ENCODE data around the gene VPS37D.

The VPS37D gene

GRCh38 chr7:73633844-73634243, 33.8 kb upstream of the VPS37D start:
- DNase-seq (ENCODE audit: low spot score) = no peak
- no peak overlapping the region for H3K27ac ChIP-seq
- TF ChIP-seq, protein P1, sequence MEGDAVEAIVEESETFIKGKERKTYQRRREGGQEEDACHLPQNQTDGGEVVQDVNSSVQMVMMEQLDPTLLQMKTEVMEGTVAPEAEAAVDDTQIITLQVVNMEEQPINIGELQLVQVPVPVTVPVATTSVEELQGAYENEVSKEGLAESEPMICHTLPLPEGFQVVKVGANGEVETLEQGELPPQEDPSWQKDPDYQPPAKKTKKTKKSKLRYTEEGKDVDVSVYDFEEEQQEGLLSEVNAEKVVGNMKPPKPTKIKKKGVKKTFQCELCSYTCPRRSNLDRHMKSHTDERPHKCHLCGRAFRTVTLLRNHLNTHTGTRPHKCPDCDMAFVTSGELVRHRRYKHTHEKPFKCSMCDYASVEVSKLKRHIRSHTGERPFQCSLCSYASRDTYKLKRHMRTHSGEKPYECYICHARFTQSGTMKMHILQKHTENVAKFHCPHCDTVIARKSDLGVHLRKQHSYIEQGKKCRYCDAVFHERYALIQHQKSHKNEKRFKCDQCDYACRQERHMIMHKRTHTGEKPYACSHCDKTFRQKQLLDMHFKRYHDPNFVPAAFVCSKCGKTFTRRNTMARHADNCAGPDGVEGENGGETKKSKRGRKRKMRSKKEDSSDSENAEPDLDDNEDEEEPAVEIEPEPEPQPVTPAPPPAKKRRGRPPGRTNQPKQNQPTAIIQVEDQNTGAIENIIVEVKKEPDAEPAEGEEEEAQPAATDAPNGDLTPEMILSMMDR (IDR thresholded peaks at IDR 0.05) = no peak
- no peak overlapping the region for H3K4me3 ChIP-seq

GRCh38 chr7:73635428-73636200, 32.0 kb upstream of the VPS37D start:
- Histone ChIP-seq H3K4me3 (no peak overlapping the region), H3K27ac (no peak overlapping the region)
- TF ChIP-seq, protein P1 (IDR thresholded peaks at IDR 0.05) = no peak
- no peak for DNase-seq (ENCODE audit: low spot score)

GRCh38 chr7:73638911-73639310, 28.7 kb upstream of the VPS37D start:
- H3K4me3 ChIP-seq = no peak overlapping the region
- DNase-seq (ENCODE audit: low spot score) = no peak
- H3K27ac ChIP-seq = no peak overlapping the region
- TF ChIP-seq, protein P1 (IDR thresholded peaks at IDR 0.05) = no peak

- DNase-seq (ENCODE audit: low spot score) = no peak
- Histone ChIP-seq H3K27ac (no peak overlapping the region), H3K4me3 (no peak overlapping the region)
- TF ChIP-seq, protein P1 (IDR thresholded peaks at IDR 0.05) = no peak
These were observed 24.8 kb upstream of the VPS37D start for GRCh38 chr7:73642834-73643233.

GRCh38 chr7:73644688-73645286, 22.8 kb upstream of the VPS37D start:
- H3K4me3 ChIP-seq = no peak overlapping the region
- DNase-seq (ENCODE audit: low spot score) = no peak
- TF ChIP-seq, protein P1 (IDR thresholded peaks at IDR 0.05) = no peak
- no peak overlapping the region for H3K27ac ChIP-seq

DNA sequence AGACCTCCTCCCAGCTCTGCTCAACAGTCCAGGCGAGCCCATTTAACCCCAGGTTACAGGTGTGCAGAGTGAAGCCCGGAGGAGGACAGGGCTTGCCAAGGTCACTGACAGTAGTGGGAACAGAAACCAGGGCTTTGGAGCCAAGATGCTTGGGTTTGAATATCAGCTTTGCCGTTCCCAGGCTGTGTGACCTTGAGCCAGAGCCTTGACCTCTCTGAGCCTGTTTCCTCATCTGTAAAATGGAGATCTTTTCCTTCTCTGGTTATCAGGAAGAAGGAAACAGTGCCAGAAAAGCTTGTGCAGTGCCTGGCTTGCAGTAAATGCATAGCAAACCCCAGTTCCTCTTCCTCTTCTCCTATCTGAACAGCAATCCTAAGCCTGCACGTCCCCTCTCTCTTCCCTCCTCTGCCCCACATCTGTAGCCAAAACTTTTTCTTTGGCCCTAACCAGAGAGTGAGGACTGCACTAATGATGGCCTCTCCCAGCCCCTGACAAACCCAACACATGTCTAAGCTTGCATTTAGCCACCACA, 21.9 kb upstream of the VPS37D start:
- H3K27ac ChIP-seq = no peak overlapping the region
- no peak overlapping the region for H3K4me3 ChIP-seq
- TF ChIP-seq, protein P1 (IDR thresholded peaks at IDR 0.05) = no peak
- no peak for DNase-seq (ENCODE audit: low spot score)
